Right hindlimb (tissue), 1 donor: ENCODE data around the gene CORO1C.
A peak's percentile ranks its signal among the peaks of the same experiment; 100 is the strongest.

ENCODE experiments used
- DNase-seq: peaks from one replicate; pipeline ENCODE4 v3.0.0-alpha.2; 2018

Gene CORO1C

DNA sequence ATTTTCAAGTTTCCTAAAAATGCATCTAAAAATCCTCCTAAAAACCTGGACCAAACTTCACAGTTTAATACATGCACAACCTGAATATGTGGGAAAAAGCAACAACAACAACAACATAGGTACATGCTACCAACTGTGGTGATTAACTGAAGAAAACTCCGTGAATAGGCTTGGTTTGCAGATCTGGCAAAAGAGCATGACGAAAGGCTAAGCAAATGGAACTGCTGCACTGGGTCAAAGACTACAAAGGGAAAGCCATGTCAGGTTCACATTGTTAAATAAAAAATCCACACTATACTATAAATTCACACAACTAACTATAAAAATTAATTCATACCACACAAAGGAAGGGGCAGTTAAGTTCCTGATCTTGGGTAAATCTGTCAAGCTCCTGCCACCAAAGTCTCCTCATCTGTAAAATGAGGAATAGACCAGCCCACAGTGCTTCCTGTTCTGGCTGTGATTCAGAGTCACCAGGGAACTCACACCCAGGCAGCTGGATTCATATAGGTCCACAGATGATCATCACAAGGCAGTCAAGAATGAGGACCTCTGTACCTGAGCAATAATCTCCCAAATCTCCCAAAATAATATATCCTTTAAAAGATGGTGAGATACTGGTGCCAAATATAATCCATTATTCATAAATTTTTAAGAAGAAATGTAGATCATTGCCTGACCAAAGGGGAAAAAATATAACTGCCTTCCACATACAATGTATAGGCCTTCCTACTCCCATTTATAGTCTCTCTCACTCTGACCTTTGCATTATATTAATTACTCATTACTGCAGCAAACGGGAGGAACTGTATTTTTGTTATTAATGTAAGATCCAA lies 7.0 kb downstream of the CORO1C start:
- DNase-seq: no peak

DNA sequence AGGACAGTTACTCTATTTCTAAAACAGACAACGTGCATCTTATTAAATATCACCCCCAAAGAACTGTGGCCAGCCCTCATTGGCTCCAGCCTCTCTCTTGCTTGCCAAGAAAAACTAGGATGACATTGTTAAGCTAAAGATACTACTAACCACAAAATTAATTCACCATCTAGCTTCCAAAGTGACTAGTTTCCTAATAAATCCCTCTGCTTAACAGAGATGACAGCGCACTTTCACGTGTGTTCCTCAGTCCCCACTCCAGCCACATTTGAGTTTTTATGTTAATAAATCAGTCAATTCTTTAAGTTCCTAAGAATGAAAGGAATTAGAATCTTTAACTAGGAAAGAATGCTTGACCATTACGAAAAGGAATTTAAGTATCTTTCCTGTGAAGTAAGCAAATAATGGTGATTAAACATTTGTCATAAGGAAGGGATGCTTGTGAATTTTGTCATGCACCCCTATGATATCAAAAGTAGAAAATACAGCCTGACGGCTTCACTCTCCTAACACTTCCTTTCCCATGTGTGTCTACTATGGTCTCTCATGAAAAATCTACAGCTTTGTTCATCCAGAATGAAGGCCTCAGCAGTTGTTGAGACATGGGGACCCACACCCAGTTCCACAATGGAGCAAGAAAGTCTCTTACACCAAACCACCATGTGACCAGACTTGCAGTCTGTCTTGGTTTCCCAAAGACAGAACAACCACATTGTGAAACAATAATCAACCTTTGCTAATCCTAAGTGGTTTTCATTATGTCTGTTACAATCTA lies 8.1 kb downstream of the CORO1C start:
- peak; percentile 39 for DNase-seq

DNA sequence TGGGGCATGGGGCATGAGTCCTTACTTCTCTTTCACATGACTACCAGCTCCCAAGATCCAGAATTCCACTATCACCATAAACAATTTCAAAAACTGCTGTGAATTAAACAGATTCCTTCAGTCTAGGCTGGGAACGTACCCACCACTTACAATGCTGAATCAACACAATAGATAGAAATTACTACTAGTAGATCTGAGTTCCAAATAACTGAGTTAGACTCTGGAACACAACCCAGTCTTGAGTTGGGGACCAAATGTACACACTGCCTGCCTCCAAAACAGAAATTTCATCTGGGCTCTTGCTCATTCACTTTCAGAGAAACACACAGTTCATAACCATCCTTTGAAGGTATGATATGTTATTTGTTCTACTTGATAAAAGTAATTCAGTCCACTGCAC lies 8.9 kb downstream of the CORO1C start:
- no peak for DNase-seq

- no peak for DNase-seq
Observed at GRCh38 chr12:108721824-108722223, 9.5 kb downstream of the CORO1C start.

DNA sequence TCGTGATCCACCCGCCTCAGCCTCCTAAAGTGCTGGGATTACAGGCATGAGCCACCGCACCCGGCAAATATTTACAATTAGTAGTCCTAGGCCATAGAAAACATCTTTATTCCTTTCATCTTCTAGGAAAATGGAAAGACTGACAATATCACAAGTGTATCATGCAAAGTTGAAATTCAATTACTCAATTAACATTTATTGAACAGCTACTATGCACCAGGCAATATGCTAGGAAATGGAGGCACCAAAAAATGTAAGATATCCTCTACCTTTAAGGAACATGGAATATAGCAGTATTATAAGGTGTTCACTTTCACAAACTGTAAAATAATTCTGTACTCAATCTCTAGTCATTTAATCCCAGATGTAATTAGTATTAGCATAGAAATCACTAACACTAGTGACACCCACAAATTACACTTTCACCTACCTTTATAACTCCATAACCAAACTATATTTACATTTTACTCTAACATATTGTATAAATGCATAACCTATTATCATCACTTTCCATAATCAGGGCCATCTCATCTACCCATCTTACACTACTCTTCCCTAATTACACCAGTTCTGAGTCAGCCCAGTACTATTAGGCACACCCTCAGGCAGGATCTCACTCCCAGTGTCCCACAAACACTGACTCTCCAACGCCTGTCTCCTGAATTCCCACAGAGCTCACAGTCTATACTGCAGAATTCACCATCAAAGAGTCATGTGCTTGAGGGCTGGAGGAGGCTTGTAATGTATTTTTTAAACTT lies 10.4 kb downstream of the CORO1C start:
- DNase-seq: no peak

- DNase-seq: no peak
Observed at GRCh38 chr12:108717243-108717642, 14.1 kb downstream of the CORO1C start.

DNA sequence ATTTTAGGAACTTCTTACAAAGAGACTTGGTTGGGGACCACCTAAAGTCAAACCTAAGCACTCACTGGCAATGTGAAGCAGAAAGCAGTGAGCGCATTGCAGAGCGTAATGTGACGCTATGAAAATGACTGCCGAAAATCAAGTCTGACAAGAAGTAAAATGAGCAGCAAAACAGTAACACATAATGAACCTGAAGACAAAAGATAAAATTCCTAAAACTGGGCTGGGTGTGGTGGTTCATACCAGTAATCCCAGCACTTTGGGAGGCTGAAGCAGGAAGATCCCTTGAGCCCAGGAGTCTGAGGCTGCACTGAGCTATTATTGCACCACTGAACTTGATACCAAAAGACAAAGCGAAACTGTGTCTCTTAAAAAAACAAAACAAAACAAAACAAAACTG lies 16.5 kb downstream of the CORO1C start:
- no peak for DNase-seq

DNA sequence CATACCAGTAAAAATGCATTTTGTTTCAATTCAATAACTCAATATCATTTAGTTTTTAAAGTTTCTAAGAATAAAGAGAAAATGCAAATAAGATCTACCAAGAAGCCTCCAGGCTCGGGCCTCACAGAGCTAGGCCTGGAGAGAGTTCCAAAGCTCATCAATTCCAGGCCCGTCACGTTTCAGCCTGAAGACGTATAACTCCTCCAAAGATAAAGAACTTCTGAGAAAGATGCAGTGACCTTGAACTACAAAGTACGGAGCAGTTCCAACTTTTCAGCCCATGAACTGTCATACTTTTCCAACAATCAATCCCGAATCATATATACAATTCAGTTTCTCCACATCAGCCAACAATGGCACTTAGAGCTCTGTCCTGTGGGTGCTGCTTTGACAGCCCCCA lies 17.8 kb downstream of the CORO1C start:
- no peak for DNase-seq

- DNase-seq: no peak
Observed at GRCh38 chr12:108712925-108713203, 18.5 kb downstream of the CORO1C start.

DNA sequence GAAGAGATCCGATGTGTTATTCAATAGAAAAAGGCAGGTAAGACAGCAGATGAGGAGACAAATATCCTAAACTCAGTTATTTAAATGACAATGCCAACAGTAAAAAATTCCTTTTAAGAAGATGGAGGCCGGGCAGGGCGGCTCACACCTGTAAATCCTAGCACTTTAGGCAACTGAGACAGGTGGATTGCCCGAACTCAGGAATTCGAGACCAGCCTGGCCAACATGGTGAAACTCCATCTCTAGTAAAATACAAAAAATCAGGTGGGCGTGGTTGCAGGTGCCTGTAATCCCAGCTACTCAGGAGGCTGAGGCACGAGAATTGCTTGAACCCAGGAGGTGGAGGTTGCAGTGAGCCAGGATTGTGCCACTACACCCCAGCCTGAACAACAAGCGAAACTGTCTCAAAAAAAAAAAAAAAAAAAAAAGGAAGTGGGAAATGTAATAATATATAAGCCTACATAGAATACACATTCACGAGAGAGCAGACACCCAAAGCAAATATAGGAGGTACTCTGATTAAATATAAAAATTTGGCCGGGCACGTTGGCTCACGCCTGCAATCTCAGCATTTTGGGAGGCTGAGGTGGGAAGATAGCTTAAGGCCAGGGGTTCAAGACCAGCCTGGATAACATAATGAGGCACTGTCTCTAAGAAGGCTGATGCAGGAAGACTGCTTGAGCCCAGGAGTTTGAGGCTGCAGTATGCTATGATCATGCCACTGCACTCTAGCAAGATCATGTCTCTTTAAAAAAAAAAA lies 19.0 kb downstream of the CORO1C start:
- no peak for DNase-seq

- DNase-seq: no peak
Observed at GRCh38 chr12:108711489-108712164, 19.7 kb downstream of the CORO1C start.

GRCh38 chr12:108709697-108710096 lies 21.6 kb downstream of the CORO1C start:
- no peak for DNase-seq

GRCh38 chr12:108704527-108704926 lies 26.8 kb downstream of the CORO1C start:
- no peak for DNase-seq

GRCh38 chr12:108702595-108703320 lies 28.6 kb downstream of the CORO1C start:
- DNase-seq: peak; percentile 75

DNA sequence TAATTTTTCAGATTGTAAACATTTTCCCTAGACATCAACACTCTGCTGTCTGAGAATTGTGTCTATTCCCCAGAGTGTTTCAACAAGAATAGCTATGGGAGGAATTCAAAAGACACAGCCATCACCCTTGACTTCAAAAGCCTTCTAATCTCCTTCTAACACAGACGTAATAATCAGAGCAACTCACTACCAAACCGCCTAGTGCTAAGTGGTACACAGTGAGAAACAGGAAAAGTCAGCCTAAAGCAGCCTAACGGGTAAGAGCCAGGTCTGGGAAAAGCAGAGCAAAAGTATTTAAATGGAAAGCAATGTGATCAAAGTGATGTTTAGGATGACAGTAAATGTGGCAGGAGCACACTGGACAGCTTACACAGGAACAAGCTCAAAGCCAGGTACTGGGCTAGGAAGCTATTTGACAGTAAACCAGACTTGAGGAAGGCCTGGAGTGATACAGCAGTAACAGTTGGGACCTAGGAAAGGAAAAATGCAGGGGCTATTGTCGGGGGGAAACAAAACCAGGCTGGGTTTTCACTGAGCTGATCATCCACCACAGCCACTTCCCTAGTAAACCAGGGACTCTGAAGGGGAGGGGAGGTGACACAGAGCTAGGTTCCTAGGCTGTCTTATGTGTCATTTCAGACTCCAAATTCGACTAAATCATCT lies 29.4 kb downstream of the CORO1C start:
- DNase-seq: no peak

GRCh38 chr12:108700833-108701541 lies 30.3 kb downstream of the CORO1C start:
- no peak for DNase-seq

DNA sequence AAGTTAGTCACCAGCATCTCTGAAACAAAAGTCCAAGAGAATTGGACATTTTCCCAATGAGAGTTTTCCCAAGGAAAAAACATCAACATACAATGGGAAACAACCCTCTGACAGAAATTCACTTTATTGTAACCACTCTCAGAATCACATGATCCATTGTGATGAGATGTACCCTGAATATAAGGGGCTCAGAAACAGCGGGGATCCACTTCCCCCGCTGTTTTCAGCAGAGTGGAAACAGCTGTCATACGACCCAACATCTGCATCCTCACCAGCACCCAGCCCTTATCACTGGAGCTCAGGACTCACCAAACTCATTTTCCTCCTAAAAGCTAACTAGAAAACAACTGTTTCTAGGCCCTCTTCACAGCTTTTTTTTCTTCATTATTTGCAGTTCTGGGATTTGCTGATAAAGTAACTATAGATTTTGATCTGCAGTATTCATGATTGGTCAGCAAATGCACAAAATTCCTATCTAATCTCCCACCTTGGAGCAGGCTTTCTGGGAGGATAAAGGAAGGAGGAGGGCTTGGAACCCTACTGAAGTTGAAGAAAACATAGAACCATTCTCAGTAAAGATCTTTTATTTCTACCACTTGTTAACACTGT lies 31.3 kb downstream of the CORO1C start:
- no peak for DNase-seq

DNA sequence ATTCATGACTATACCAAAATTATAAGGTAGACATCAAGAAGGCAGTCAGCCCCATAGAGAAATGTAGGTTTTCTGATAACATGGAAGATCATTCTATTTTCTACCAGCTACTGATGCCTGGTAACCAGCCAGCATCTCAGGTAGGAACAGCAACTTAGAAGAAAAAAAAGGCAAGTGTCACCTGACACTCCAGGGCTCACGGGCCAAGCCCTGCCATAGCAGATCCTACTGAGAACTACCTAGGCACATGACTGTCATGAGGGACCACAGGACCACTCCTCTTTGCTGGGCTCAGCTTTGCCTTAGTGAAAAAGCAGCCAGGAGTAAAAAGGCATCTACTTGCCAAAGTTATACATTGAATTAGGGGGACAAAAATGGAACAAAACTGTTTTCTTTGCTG lies 33.4 kb downstream of the CORO1C start:
- no peak for DNase-seq

DNA sequence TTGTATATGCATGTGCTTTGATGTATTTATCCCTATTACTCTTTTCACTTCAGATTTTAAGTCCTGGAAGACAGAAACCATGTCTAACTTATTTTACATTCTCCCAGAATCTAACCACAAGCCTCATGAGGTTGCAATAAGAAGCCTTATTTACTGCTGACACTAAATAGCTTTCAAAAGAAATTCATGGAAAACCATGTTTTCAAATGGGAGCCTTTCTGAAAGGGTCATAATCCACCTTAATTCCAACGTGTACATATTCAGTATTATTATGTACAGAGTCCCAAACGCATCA lies 34.4 kb downstream of the CORO1C start:
- DNase-seq: no peak
